Mucosa of descending colon (tissue), 3 donors: ENCODE data around the gene ZCCHC7. TPM values are rescaled to one million over a fixed set of nuclear protein-coding genes. Genes with fewer than 3 reads are reported as not detected.

ENCODE experiments used
- ATAC-seq: fragments of 200-7000 bp; cut with Tn5 transposase; one replicate; pipeline ENCODE4 v1.9.1; 2020; ENCODE audit warnings: mild to moderate bottlenecking, moderate library complexity
- DNase-seq, 3 donors: peaks; one replicate each; pipeline ENCODE4 v3.0.0-alpha.2; 2020
- H3K36me3 ChIP-seq: fragments of 200-600 bp; one replicate; pipeline ENCODE4 v1.8.0; 2021; ENCODE audit warnings: low read depth, mild to moderate bottlenecking
- H3K4me1 ChIP-seq: fragments of 200-600 bp; one replicate; pipeline ENCODE4 v1.8.0; 2021; ENCODE audit warnings: low read depth, mild to moderate bottlenecking
- H3K4me3 ChIP-seq: fragments of 200-600 bp; one replicate; pipeline ENCODE4 v1.8.0; 2021; ENCODE audit warnings: mild to moderate bottlenecking
- H3K9me3 ChIP-seq: fragments of 200-600 bp; one replicate; pipeline ENCODE4 v1.8.0; 2021; ENCODE audit warnings: mild to moderate bottlenecking
- intact Hi-C, 2 donors: fragments of 100-400 bp; cut with DNase I in 1 of 2; cut with micrococcal nuclease in 1 of 2; formaldehyde crosslinking; loops; one replicate each; pipeline versions ENCODE4 v1.11.0 to v1.11.1; 2022; cut with DNase I, micrococcal nuclease
- total RNA-seq, 3 donors: library from RNA; stranded (reverse); fragmentation: NEBNext Ultra II Directional in 2 of 3; extraction: Animal tissue kit (Norgen Biotek cat#: 25700) in 2 of 3; gene quantifications; one replicate each; pipeline versions ENCODE4 v1.2.1 to v1.2.4, GENCODE V29; 2021 to 2023
- TF ChIP-seq, protein P1 (sequence below): fragments of 200-600 bp; IDR thresholded peaks from one replicate; pipeline ENCODE4 v1.8.0; 2022; ENCODE audit warnings: antibody characterized with exemption, mild to moderate bottlenecking
- donor health status: DM: no; HTN: no; CAD: no; lungs with moderate emphysema.
- donor health status: DM: no; HTN: no; CAD: no.
- donor health status: DM: no; HTN: yes; CAD: no.

The ZCCHC7 gene
- total RNA-seq, 3 donors from 2014 or later: 18.3 to 25.7 (median 19.7) TPM

DNA sequence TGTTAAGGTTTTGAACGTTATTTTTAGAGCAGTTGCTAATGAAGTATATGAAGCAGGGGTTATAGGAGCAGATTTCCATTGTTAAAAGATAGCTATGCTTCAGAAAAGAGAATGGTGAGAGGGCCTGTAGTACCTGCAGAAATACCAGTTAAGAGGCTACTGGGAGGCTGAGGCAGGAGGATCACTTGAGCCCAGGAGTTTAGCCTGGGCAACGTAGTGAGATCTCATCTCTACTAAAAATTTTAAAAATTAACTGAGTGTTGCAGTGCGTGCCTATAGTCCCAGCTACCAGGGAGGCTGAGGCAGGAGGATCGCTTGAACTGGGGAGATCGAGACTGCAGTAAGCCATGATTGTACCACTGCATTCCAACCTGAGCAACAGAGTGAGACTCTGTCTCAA lies 148.8 kb downstream of the ZCCHC7 start:
- ATAC-seq (no peak), DNase-seq (no peak)
- H3K9me3 ChIP-seq: peaks cover 4% of the 10 kb centered on the region
- intact Hi-C loops: no loop called here
- H3K4me1 ChIP-seq: no peaks in the 10 kb centered on the region
- TF ChIP-seq, protein P1, sequence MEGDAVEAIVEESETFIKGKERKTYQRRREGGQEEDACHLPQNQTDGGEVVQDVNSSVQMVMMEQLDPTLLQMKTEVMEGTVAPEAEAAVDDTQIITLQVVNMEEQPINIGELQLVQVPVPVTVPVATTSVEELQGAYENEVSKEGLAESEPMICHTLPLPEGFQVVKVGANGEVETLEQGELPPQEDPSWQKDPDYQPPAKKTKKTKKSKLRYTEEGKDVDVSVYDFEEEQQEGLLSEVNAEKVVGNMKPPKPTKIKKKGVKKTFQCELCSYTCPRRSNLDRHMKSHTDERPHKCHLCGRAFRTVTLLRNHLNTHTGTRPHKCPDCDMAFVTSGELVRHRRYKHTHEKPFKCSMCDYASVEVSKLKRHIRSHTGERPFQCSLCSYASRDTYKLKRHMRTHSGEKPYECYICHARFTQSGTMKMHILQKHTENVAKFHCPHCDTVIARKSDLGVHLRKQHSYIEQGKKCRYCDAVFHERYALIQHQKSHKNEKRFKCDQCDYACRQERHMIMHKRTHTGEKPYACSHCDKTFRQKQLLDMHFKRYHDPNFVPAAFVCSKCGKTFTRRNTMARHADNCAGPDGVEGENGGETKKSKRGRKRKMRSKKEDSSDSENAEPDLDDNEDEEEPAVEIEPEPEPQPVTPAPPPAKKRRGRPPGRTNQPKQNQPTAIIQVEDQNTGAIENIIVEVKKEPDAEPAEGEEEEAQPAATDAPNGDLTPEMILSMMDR: no peak
- H3K36me3 ChIP-seq: no peaks in the 10 kb centered on the region
- H3K4me3 ChIP-seq: no peak overlapping the region

DNA sequence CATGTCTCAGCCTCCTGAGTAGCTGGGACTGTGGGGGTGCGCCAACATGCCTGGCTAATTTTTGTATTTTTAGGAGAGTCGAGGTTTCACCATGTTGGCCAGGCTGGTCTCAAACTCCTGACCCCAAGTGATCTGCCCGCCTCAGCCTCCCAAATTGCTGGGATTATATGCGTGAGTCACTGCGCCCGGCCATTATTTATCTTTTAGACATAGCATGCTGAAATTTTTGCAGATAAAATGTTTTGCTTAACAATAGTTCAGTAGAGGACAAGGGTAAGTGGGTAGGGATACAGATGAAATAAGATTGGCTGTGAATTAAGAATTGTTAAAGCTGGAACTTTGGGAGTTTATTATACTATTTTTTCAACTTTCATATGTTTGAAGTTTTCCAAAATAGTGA lies 151.3 kb downstream of the ZCCHC7 start:
- H3K4me1 ChIP-seq: no peaks in the 10 kb centered on the region
- H3K4me3 ChIP-seq: no peak overlapping the region
- DNase-seq (no peak), ATAC-seq (no peak)
- intact Hi-C loops: no loop called here
- TF ChIP-seq, protein P1: no peak
- H3K9me3 ChIP-seq: peaks cover 4% of the 10 kb centered on the region
- H3K36me3 ChIP-seq: no peaks in the 10 kb centered on the region

DNA sequence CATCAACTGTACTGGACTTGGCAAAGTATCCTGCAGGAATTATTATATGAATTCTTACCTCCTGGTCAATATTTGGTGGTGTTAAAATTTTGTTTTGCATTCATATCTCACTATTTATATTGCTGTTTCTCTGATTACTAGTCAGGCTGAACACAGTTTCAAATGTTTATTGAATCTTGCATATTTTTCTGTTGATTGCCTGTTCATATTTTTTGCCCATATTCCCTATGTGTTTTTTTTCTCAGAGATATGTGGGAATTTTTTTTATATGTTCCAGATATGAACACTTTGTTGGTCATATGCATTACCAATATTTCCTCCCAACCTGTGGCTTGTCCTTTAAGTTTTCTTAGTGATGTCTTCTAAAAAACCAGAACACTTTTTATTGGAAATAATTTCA lies 153.2 kb downstream of the ZCCHC7 start:
- Histone ChIP-seq H3K36me3 (no peaks in the 10 kb centered on the region), H3K4me1 (no peaks in the 10 kb centered on the region), H3K4me3 (no peak overlapping the region), H3K9me3 (peaks cover 4% of the 10 kb centered on the region)
- TF ChIP-seq, protein P1: no peak
- no peak for DNase-seq
- intact Hi-C loops: no loop called here
- ATAC-seq: no peak

DNA sequence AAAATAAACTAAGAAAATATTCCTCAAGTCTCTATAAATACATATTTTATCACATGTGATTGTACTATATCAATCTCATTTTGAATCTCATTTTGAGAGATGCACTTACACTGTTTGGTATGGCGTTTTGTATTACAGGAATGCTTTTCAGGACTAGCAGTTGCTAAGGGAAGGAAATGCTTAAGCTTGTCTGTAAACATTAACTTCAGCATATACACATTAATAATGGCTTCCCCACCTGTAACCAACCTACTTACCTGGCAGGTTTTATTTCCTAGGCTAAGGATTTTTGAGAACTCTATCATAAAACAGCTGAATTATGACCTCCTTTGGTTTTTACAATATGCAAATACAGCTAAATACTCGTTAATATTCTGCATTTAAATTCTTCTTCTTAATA lies 161.2 kb downstream of the ZCCHC7 start:
- ATAC-seq (no peak), DNase-seq (no peak)
- Histone ChIP-seq H3K4me3 (no peak overlapping the region), H3K9me3 (no peaks in the 10 kb centered on the region), H3K36me3 (no peaks in the 10 kb centered on the region), H3K4me1 (no peaks in the 10 kb centered on the region)
- TF ChIP-seq, protein P1: no peak
- intact Hi-C loops: no loop called here

DNA sequence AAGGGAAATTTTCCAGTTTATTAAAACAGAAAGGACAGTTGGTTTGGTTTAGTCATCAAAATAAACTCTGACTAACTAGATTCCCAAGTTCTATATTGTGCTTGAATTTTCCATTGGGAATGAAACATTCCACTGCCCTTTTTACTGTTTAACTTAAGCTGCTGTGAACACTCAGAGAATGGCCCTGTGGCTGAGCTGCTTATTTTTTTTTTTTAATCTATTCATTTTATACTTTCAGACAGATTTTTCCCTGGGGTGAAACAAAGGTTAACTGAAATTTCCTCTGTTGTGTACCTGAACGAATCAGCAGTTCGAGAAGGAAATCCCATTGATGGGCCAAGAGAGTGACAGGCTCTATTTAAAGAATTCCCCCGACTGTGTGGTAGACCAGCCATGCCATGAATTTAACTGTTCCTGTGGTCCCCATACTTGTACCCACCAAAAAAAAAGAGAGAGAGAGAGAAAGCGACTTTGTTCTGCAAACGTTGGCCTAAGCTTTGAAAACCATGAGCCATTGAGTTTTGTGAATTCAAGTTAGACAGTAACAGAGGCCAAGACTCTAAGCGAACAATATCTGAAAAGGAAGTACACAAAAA lies 163.5 kb downstream of the ZCCHC7 start:
- no peaks in the 10 kb centered on the region for H3K36me3 ChIP-seq
- no peaks in the 10 kb centered on the region for H3K9me3 ChIP-seq
- DNase-seq (no peak), ATAC-seq (no peak)
- intact Hi-C loops: no loop called here
- TF ChIP-seq, protein P1: no peak
- H3K4me3 ChIP-seq: no peak overlapping the region
- H3K4me1 ChIP-seq: no peaks in the 10 kb centered on the region

DNA sequence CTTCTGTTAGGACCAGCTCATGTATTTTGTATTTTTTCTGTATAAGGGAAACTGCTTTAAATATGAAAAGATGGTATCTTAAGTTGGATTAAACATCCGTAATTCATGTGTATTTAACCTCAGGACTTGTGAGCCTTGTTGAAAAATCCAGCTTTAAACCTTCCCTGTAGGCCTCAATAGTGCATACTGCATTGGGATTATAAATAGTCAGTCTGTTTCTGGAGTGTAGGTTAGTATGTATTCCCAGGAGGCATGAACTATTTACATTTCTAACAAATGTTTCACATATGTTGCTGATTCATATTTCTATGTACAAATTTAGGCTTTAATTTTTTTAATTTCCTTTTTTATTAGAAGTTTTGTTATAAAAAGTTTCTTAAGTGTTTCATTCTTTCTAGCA lies 164.3 kb downstream of the ZCCHC7 start:
- intact Hi-C loops: no loop called here
- H3K36me3 ChIP-seq: no peaks in the 10 kb centered on the region
- DNase-seq: no peak
- no peak for ATAC-seq
- H3K4me3 ChIP-seq: no peak overlapping the region
- TF ChIP-seq, protein P1: no peak
- no peaks in the 10 kb centered on the region for H3K4me1 ChIP-seq
- no peaks in the 10 kb centered on the region for H3K9me3 ChIP-seq
